ENCODE data around the gene IGFBP4. TPM values are rescaled to one million over a fixed set of nuclear protein-coding genes. Genes with fewer than 3 reads are reported as not detected.

The IGFBP4 gene
- total RNA-seq, 1 donor from 2014 or later = 84.3 TPM

DNA sequence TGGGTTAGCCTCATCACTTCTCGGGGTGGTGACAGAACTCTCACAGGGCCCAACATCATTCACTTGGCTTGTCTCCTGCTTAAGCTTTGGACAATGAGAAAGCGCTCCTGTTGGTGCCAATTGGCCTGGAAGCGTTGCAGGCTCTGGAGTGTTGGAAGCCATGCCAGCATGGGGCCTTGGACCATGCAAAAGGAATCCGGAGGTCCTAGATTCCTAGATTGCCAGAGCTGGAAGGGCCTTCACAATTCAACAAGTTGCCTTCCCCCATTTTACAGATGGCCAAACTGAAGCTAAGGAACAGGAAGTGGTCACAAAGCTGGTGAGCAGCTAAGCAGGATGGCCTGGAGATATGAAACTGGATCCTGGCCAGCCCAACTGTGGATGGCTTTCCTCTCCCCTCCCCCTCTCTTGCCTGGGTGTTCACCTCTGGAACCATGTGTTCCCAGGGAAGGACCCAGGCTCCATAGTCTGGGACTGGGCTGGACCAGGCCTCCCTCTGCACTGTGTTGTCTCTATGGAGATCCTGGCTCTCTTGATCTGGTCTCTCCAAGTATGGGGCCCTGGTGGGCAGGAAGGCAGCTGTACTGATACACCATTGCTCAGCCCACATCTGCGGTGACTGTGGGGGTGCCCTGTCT, 6.0 kb upstream of the IGFBP4 start:
- H3K4me1 Mint-ChIP-seq (ENCODE audit: low read depth) = peaks cover 31% of the 10 kb centered on the region
- H3K36me3 Mint-ChIP-seq (ENCODE audit: low read depth) = no peaks in the 10 kb centered on the region
- no peak overlapping the region for H3K4me3 Mint-ChIP-seq
- peaks cover 14% of the 10 kb centered on the region for H3K27me3 Mint-ChIP-seq (ENCODE audit: insufficient read depth)
- DNase-seq (ENCODE audit: low spot score) = no peak
- H3K27ac Mint-ChIP-seq = no peak overlapping the region
- intact Hi-C loops (cut with micrococcal nuclease) = no loop called here
- no peaks in the 10 kb centered on the region for H3K9me3 Mint-ChIP-seq

DNA sequence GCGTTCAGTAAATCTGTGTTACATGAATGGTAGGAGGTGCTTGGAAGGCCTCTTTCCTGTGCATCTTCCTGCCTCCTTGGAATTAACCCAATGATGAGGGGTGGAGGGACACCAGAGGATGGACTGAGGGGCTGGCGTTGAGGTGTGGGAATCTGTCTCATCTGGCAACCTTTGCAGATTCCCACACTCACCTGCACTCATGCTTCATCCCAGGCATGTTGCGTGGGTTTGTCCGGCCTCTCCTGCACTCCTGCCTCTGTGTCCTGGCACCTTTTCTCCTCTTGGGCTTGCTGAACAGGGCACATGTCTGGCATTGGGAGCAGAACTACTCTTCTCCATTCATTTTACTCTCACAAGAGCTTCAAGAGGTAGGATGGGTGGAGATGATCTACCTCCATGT, 3.1 kb upstream of the IGFBP4 start:
- Mint-ChIP-seq H3K4me3 (no peak overlapping the region), H3K9me3 (no peaks in the 10 kb centered on the region), H3K36me3 (ENCODE audit: low read depth) (no peaks in the 10 kb centered on the region), H3K27me3 (ENCODE audit: insufficient read depth) (peaks cover 13% of the 10 kb centered on the region), H3K27ac (no peak overlapping the region), H3K4me1 (ENCODE audit: low read depth) (peaks cover 37% of the 10 kb centered on the region)
- DNase-seq (ENCODE audit: low spot score) = no peak
- intact Hi-C loops (cut with micrococcal nuclease) = no loop called here

- Mint-ChIP-seq H3K4me1 (ENCODE audit: low read depth) (peaks cover 54% of the 10 kb centered on the region), H3K36me3 (ENCODE audit: low read depth) (no peaks in the 10 kb centered on the region), H3K9me3 (no peaks in the 10 kb centered on the region), H3K27ac (no peak overlapping the region), H3K27me3 (ENCODE audit: insufficient read depth) (peaks cover 7% of the 10 kb centered on the region), H3K4me3 (peak overlapping the region; percentile 77)
- intact Hi-C loops (cut with micrococcal nuclease) = loop anchor here (1.0 kb wide), 3 partner anchors 24 to 84 kb away; no protein-coding TSS in a partner anchor
- DNase-seq (ENCODE audit: low spot score) = no peak
Measured at GRCh38 chr17:40442392-40443195, 656 bp upstream of the IGFBP4 start.

DNA sequence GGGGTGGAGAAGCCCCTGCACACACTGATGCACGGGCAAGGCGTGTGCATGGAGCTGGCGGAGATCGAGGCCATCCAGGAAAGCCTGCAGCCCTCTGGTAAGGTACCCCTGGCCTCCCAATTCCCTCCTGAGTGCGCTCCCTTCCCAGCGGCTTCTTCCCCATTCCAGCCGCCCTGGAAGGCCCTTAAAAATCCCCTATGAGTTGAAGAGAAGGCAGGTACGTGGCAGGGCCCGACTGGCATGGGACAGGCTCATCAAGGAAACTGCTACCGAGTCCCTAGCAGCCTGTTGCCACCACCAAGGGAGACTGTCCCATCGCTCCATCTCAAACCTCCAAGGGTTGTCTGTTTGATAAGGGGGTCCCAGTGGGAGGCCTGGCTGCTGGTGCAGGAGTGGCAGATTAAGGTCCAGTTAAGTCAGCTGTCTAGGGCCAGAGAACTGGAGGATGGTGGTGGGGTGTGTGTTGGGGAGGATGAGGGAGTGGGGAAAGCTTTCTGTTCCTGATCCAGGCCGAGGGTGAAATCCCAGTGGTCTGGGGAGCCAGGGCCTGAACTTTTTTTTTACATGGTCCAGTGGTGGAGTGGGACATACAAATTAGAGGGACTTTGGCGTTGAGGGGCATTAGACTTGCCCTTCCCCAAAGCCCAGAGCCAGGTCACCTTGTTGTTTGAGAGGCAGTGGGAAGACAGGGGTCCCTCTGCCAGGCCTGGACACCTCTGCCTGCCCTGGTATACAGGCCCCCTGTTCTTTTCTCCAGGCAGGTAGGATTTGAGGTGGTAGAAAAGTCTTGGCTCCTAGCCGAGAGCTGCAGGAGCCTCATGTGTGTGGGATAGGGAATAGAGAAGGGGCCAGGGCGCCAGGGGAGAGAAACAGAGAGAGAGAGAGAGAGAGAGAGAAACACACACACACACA, 994 bp downstream of the IGFBP4 start:
- Mint-ChIP-seq H3K4me1 (ENCODE audit: low read depth) (peaks cover 62% of the 10 kb centered on the region), H3K27ac (peak overlapping the region; percentile 90), H3K9me3 (no peaks in the 10 kb centered on the region), H3K4me3 (peak overlapping the region; percentile 80), H3K36me3 (ENCODE audit: low read depth) (no peaks in the 10 kb centered on the region), H3K27me3 (ENCODE audit: insufficient read depth) (peaks cover 5% of the 10 kb centered on the region)
- no peak for DNase-seq (ENCODE audit: low spot score)
- intact Hi-C loops (cut with micrococcal nuclease) = loop anchor here (1.0 kb wide), 4 partner anchors 26 to 116 kb away; no protein-coding TSS in a partner anchor

DNA sequence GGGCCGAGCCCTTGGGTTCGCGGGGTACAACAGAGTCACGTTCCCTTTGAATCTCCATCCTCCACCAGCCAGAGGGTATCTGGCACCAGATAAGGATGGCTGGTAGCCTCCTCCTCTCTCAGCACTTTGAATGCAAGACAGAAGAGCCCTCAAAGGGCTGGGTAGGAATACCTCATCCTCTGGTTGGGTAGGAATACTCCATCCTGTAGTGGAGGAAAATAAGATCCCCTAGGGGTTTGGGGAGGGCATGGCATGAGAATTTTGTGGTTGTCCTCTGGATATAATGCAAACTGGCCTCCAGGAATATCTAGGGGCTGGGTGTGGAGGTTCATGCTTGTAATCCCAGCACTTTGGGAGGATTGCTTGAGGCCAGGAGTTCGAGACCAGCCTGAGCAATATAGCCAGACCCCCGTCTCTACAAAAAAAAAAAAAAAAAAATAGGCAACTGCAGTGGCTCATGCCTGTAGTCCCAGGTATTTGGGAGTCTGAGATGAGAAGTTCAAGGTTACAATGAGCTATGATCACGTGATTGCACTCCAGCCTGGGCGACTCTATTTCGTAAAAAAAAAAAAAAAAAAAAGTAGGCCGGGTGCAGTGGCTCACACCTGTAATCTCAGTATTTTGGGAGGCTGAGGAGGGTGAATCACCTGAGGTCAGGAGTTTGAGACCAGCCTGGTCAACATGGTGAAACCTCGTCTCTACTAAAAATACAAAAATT, 2.7 kb downstream of the IGFBP4 start:
- Mint-ChIP-seq H3K27ac (peak overlapping the region; percentile 90), H3K9me3 (no peaks in the 10 kb centered on the region), H3K4me1 (ENCODE audit: low read depth) (peaks cover 64% of the 10 kb centered on the region), H3K27me3 (ENCODE audit: insufficient read depth) (peaks cover 2% of the 10 kb centered on the region), H3K4me3 (peak overlapping the region; percentile 80), H3K36me3 (ENCODE audit: low read depth) (peaks cover 3% of the 10 kb centered on the region)
- intact Hi-C loops (cut with micrococcal nuclease) = loop anchor here (1.0 to 5.0 kb wide), 5 partner anchors 19 to 161 kb away; no protein-coding TSS in a partner anchor
- no peak for DNase-seq (ENCODE audit: low spot score)

- no peak for DNase-seq (ENCODE audit: low spot score)
- intact Hi-C loops (cut with micrococcal nuclease) = loop anchor here (5.0 kb wide), 1 partner anchor 160 kb away; no protein-coding TSS in a partner anchor
- H3K27ac Mint-ChIP-seq = no peak overlapping the region
- H3K4me1 Mint-ChIP-seq (ENCODE audit: low read depth) = peaks cover 66% of the 10 kb centered on the region
- H3K4me3 Mint-ChIP-seq = peak overlapping the region; percentile 19
- H3K36me3 Mint-ChIP-seq (ENCODE audit: low read depth) = peaks cover 6% of the 10 kb centered on the region
- no peaks in the 10 kb centered on the region for H3K9me3 Mint-ChIP-seq
- H3K27me3 Mint-ChIP-seq (ENCODE audit: insufficient read depth) = no peaks in the 10 kb centered on the region
Measured at GRCh38 chr17:40447148-40447644, 3.9 kb downstream of the IGFBP4 start.

DNA sequence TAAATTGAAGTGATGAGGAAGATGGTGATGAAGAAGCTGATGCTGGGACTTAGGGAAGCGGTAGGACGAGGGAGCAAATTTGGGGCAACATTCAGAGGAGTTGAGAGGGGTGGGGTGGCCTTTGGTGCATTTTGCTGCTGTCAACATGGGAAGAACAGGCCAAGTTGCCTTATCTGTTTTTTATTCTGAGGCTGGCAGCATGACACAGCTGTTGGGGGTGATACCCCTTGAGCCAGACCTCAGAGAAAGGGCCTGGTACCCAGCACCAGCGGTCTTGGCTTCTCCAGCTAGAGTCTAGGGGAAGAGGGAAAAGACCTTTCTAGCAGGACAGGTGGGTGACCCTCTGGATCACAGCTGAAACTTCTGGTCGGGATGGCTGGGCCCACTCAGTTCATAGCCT, 4.6 kb downstream of the IGFBP4 start:
- Mint-ChIP-seq H3K27me3 (ENCODE audit: insufficient read depth) (no peaks in the 10 kb centered on the region), H3K36me3 (ENCODE audit: low read depth) (peaks cover 9% of the 10 kb centered on the region), H3K4me1 (ENCODE audit: low read depth) (peaks cover 66% of the 10 kb centered on the region), H3K9me3 (no peaks in the 10 kb centered on the region), H3K4me3 (peak overlapping the region; percentile 28), H3K27ac (peak overlapping the region; percentile 1)
- intact Hi-C loops (cut with micrococcal nuclease) = loop anchor here (5.0 kb wide), 1 partner anchor 159 kb away; no protein-coding TSS in a partner anchor
- no peak for DNase-seq (ENCODE audit: low spot score)

DNA sequence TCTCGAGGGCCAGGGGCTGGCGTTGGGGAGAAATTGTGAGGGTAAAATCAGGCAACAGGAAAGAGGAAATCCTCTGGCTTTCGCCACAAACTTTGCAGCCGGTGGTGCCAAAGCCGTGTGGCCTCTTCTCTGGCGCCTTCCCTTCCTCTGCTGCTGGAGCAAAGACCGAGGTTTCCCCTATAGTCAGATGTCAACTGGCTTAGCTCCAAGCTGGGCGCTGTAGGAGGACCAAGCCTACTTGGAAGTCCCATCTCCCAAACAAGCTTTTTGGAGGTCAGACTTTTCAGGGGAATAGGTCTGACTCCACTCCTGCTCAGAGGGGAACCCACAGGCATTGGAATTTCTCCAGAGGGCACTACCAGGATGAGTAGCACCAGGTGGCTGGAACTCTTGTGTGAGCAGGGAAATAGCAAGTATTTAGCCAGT, 5.0 kb downstream of the IGFBP4 start:
- peaks cover 13% of the 10 kb centered on the region for H3K36me3 Mint-ChIP-seq (ENCODE audit: low read depth)
- intact Hi-C loops (cut with micrococcal nuclease) = loop anchor here (5.0 kb wide), 1 partner anchor 159 kb away; no protein-coding TSS in a partner anchor
- no peaks in the 10 kb centered on the region for H3K27me3 Mint-ChIP-seq (ENCODE audit: insufficient read depth)
- peak overlapping the region; percentile 28 for H3K4me3 Mint-ChIP-seq
- peak overlapping the region; percentile 1 for H3K27ac Mint-ChIP-seq
- no peaks in the 10 kb centered on the region for H3K9me3 Mint-ChIP-seq
- DNase-seq (ENCODE audit: low spot score) = no peak
- peaks cover 66% of the 10 kb centered on the region for H3K4me1 Mint-ChIP-seq (ENCODE audit: low read depth)

- H3K27me3 Mint-ChIP-seq (ENCODE audit: insufficient read depth) = no peaks in the 10 kb centered on the region
- H3K9me3 Mint-ChIP-seq = no peaks in the 10 kb centered on the region
- H3K4me3 Mint-ChIP-seq = no peak overlapping the region
- H3K27ac Mint-ChIP-seq = no peak overlapping the region
- intact Hi-C loops (cut with micrococcal nuclease) = loop anchor here (5.0 kb wide), 1 partner anchor 159 kb away; no protein-coding TSS in a partner anchor
- peaks cover 17% of the 10 kb centered on the region for H3K36me3 Mint-ChIP-seq (ENCODE audit: low read depth)
- no peak for DNase-seq (ENCODE audit: low spot score)
- H3K4me1 Mint-ChIP-seq (ENCODE audit: low read depth) = peaks cover 66% of the 10 kb centered on the region
Measured at GRCh38 chr17:40448639-40449261, 5.5 kb downstream of the IGFBP4 start.

GRCh38 chr17:40450175-40450574, 6.9 kb downstream of the IGFBP4 start:
- H3K4me3 Mint-ChIP-seq = no peak overlapping the region
- no peaks in the 10 kb centered on the region for H3K27me3 Mint-ChIP-seq (ENCODE audit: insufficient read depth)
- no peaks in the 10 kb centered on the region for H3K9me3 Mint-ChIP-seq
- DNase-seq (ENCODE audit: low spot score) = no peak
- peaks cover 24% of the 10 kb centered on the region for H3K36me3 Mint-ChIP-seq (ENCODE audit: low read depth)
- peaks cover 51% of the 10 kb centered on the region for H3K4me1 Mint-ChIP-seq (ENCODE audit: low read depth)
- intact Hi-C loops (cut with micrococcal nuclease) = no loop called here
- H3K27ac Mint-ChIP-seq = no peak overlapping the region

DNA sequence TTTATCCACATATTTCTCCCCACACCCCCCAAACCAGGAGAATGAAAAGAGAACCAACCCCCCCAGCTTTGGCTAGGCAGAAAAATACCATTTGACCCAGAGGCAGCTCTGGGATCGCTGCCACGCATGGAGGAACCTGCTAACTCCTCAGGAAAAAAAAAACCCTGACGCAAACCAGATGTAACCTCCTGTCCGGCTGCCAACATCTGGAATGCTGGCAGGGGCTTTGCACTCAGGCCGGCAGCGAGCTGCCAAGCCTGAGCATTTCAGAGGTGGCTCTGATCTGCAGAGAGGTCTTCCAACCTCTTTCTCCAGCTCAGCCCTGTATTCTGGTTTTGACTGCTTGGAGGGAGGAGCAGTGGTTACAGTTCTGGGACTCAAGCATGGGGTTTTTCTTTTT, 8.2 kb downstream of the IGFBP4 start:
- no peak overlapping the region for H3K27ac Mint-ChIP-seq
- intact Hi-C loops (cut with micrococcal nuclease) = no loop called here
- H3K27me3 Mint-ChIP-seq (ENCODE audit: insufficient read depth) = no peaks in the 10 kb centered on the region
- no peaks in the 10 kb centered on the region for H3K9me3 Mint-ChIP-seq
- H3K36me3 Mint-ChIP-seq (ENCODE audit: low read depth) = peaks cover 33% of the 10 kb centered on the region
- DNase-seq (ENCODE audit: low spot score) = no peak
- H3K4me3 Mint-ChIP-seq = no peak overlapping the region
- H3K4me1 Mint-ChIP-seq (ENCODE audit: low read depth) = peaks cover 45% of the 10 kb centered on the region

Measured in activated T-helper 1 cell treated with anti-CD3 and anti-CD28 coated beads, Interleukin-12 subunit alpha, Interleukin-12 subunit beta, Interleukin-2, Interleukin-4 antibody, amounts not matched to agents 30 ng/mL and 10 ng/mL and 1 ng/mL, durations not matched to agents 14 hours and 24 hours and 36 hours (primary cell).